ENCODE data around the gene PGBD2.

GRCh38 chr1:248858891-248859889 lies 46.8 kb upstream of the PGBD2 start, which contains the start of gene ZNF692:
- 0 out of 2 replicates have a peak, but pooled peaks have one; percentile 1 for TF ChIP-seq CTCF (conservative IDR thresholded peaks at IDR 0.05; ENCODE audit: low read depth, low read length)
- TF ChIP-seq EZH2 (IDR thresholded peaks at IDR 0.05; ENCODE audit: borderline replicate concordance, low read depth, low read length, poor library complexity, severe bottlenecking), result no peak
